OCI-LY3 (cell line): ENCODE results near the gene CCL7.

Source experiments
- CTCF ChIP-seq: fragments of 200-600, 300-600 bp; sonication (generic); IDR thresholded peaks from 2 replicates; pipeline ENCODE4 v1.5.1; 2014; ENCODE audit warnings: antibody characterized with exemption, low read length, low read depth
- EZH2phosphoT487 ChIP-seq: fragments of 200-600 bp; shearing (Covaris generic); IDR thresholded peaks from 2 replicates; pipeline ENCODE4 v1.6.1; 2018; ENCODE audit warnings: antibody characterized with exemption, mixed run types, low read depth

- no peak for TF ChIP-seq CTCF
- no peak for TF ChIP-seq EZH2phosphoT487
Observed at GRCh38 chr17:34236281-34236892, 33.6 kb upstream of the CCL7 start.
